GM23338 (cell line): ENCODE results near the gene TRIM42.

Source experiments
- ZNF331 ChIP-seq: fragments of 250-450 bp; sonication (Bioruptor Pico); IDR thresholded peaks from 2 replicates; pipeline ENCODE4 v1.5.0; 2020; ENCODE audit warnings: low read depth, mild to moderate bottlenecking, moderate library complexity
- TF ChIP-seq, protein P1 (sequence below): IDR thresholded peaks from one replicate; pipeline ENCODE4 v1.6.1; 2018; ENCODE audit warnings: antibody characterized with exemption; ENCODE audit not compliant: unreplicated experiment
- TF ChIP-seq, protein P2 (sequence below), 2 experiments: fragments of 200-600 bp in 1 of 2; sonication (generic) in 1 of 2; conservative IDR thresholded peaks; 2 replicates each; pipeline versions ENCODE4 v1.5.1 to v1.6.1; 2016 to 2017; ENCODE audit warnings: antibody characterized with exemption in 2 of 2, low read depth in 2 of 2, mild to moderate bottlenecking in 2 of 2, moderate library complexity in 1 of 2

DNA sequence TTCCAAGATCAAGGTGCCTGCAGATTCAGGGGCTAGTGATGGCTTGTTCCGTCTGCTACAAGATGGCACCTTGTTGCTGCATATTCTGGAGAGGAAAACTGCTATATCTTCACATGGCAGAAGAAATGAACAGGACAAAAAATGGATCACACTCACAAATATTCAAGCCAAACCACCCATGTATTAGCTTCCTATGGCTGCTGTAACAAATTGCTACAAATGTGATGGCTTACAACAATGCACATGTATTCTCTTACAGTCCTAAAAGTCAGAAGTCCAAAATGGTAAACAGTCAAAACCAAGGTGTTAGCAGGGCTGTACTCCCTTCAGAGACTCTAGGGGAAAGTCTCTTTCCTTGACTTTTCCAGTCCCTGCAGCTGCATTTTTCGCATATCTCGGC lies 55.8 kb downstream of the TRIM42 start:
- no peak for TF ChIP-seq ZNF331
- TF ChIP-seq, protein P1, sequence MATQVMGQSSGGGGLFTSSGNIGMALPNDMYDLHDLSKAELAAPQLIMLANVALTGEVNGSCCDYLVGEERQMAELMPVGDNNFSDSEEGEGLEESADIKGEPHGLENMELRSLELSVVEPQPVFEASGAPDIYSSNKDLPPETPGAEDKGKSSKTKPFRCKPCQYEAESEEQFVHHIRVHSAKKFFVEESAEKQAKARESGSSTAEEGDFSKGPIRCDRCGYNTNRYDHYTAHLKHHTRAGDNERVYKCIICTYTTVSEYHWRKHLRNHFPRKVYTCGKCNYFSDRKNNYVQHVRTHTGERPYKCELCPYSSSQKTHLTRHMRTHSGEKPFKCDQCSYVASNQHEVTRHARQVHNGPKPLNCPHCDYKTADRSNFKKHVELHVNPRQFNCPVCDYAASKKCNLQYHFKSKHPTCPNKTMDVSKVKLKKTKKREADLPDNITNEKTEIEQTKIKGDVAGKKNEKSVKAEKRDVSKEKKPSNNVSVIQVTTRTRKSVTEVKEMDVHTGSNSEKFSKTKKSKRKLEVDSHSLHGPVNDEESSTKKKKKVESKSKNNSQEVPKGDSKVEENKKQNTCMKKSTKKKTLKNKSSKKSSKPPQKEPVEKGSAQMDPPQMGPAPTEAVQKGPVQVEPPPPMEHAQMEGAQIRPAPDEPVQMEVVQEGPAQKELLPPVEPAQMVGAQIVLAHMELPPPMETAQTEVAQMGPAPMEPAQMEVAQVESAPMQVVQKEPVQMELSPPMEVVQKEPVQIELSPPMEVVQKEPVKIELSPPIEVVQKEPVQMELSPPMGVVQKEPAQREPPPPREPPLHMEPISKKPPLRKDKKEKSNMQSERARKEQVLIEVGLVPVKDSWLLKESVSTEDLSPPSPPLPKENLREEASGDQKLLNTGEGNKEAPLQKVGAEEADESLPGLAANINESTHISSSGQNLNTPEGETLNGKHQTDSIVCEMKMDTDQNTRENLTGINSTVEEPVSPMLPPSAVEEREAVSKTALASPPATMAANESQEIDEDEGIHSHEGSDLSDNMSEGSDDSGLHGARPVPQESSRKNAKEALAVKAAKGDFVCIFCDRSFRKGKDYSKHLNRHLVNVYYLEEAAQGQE, result no peak
- TF ChIP-seq, protein P2, sequence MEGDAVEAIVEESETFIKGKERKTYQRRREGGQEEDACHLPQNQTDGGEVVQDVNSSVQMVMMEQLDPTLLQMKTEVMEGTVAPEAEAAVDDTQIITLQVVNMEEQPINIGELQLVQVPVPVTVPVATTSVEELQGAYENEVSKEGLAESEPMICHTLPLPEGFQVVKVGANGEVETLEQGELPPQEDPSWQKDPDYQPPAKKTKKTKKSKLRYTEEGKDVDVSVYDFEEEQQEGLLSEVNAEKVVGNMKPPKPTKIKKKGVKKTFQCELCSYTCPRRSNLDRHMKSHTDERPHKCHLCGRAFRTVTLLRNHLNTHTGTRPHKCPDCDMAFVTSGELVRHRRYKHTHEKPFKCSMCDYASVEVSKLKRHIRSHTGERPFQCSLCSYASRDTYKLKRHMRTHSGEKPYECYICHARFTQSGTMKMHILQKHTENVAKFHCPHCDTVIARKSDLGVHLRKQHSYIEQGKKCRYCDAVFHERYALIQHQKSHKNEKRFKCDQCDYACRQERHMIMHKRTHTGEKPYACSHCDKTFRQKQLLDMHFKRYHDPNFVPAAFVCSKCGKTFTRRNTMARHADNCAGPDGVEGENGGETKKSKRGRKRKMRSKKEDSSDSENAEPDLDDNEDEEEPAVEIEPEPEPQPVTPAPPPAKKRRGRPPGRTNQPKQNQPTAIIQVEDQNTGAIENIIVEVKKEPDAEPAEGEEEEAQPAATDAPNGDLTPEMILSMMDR (conservative IDR thresholded peaks at IDR 0.05; ENCODE audit: low read depth in 2 of 2), result no peak
